HG03095 (cell line): ENCODE results near the gene TSEN54.

Source experiments
- ATAC-seq: cut with Tn5 transposase; IDR thresholded peaks from one replicate; pipeline ENCODE4 v1.9.1; 2021; ENCODE audit warnings: moderate library complexity; ENCODE audit not compliant: unreplicated experiment

Gene TSEN54

DNA sequence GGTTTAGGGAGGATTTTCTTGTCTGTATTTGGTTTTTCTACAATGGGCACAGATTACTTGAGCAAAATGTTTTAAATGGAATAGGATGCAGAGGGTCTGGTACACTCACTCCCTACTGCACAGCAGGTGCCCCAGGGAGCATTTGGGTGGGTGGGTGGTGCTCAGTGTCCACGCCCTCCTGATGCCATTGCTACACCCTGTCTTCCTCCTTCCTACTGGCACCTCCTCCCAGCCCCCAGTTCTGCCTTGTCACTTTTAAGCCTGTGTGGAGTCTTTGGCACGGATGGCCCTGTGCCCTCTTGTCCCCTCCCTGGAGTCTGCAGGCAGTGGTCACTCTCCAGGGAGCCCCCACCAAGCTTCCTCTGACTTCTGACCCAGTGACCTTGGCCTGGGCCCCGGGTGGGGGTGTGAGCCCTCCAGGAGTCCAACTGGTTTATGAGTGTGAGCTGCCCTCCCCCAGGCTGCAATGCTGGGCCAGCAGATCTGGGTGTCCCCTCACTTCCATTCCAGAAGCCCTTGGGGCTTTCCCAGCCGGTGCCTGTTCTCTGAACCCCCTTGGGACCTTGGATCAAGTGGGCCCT lies 24.7 kb downstream of the TSEN54 start:
- no peak for ATAC-seq

DNA sequence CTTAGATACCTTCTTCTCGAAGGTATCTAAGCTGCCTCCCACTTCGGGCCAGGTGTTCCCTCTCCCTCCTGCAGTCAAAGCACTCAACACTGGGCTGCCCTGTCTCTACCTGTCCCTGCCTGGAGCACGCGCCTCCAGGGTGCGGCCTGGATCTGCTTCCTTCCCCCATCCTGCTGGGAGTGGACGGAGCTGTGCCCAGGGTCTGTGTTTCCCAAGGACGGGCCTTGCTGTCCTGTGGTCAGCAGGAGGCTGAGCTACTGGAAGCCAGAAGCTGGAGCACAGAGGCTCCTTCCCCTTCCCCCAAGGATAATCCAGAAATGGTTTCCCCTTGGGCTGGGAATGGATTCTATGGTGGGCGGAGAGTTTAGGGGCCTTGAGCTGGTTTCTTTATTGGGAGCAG lies 25.9 kb downstream of the TSEN54 start:
- ATAC-seq, result no peak

DNA sequence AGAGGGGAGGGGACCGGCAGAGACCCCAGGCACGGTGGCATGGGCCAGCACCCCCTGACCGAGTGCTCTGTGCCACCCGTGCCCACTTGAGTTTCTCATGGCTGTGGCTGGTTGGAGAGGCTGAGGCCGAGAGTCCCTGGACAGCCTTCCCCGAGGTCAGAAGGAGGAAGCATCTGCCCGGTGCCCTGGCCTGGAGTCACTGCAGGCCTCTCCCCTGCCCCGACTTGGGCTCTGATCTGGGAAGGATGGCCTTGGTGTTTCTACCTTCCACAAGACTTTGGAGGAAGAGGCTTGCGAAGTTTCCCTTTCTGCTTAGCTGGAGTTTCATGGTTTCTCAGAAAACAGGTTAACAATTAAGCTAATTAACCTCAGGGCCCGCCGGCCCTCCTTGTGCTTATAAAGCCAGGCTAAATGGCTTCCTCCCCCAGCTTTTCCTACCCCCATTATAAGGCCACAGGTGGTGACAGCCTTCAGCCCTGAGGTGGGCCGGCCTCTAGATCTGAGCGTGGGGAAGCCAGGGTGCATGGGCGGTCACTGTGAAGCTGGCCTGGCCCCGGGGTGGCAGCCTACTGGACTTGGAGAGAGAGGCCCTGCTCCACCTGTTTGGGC lies 26.5 kb downstream of the TSEN54 start:
- ATAC-seq, result no peak

GRCh38 chr17:75544250-75544649 lies 27.9 kb downstream of the TSEN54 start:
- ATAC-seq, result no peak

- ATAC-seq, result no peak
Measured at GRCh38 chr17:75546181-75546580, 29.9 kb downstream of the TSEN54 start.

DNA sequence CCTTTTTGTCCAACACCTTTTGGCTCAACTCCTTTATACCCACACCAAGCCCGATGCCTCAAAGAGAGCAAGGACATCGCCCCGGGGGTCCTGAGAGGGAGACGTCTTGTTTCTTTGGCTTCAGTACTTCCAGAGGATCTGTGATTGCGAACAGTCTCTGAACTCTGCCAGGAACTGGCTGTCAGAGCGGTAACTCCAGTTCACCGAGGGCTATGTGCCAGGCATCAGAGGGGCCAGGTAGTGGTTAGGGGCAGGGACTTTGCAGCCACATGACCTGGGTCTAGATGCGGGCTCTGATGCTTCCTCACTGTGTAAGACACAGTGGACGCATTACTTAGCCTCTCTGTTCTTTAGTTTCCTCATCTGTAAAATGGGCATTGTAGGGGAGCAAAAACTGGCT lies 30.8 kb downstream of the TSEN54 start:
- no peak for ATAC-seq

DNA sequence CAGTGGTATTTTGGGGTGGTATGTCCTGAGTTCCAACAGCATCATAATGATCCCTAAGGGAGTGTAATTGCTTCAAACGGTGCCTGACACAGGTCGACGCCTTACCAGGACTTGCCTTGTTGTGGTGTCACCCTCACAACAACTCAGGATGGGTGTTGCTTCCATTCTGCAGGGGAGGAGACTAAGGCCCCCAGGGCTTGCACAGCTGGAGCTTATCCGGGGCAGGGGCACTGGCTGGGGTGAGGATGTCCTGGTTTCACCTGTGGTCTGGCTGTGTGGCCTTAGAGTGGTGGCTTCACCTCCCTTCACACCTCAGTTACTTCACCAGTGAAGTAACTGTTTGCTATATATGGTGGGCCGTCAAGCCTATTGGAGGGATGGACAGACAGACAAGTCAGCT lies 32.5 kb downstream of the TSEN54 start:
- no peak for ATAC-seq

DNA sequence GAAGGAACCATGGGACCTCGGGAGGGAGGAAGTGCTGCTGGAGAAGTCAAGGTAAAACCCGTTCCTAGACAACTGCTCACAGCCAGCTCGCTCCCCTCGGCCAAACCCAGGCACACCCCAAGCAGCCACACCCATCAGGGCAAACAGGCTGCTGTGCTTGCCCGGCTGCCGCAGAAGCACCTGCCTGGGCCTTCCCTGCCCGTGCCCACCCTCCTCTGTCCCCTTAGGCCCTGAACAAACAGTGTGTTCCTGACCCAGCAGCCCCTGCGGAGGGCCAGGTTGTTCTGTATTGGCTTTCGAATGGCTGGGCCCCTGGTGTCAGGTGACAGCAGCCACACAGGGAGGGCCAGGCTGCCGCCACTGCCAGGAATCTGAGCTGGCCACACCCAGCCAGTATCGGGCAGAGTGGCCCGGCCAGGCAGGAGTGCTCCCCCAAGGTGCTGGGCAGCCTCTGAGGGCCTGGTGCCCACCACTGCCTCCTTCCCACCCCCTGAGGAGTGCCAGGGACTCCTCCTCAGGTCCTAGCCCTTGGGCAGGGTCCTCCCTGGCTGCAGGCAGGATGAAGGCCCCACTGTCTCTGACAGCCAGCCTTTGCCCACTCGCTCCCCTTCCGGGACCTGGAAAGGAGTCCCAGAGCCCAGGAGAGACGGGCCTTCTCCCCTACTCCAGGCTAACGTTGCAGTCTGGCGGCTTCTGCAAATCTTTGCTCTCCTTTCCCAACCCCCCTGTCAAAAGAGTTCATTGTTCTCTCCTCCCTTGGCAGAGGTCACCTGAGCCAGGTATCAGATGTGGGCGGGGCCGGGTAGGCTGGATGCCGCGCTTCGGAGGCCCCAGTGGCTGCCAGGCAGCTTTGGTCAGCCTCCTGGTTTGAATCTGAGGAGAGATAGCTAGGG lies 33.2 kb downstream of the TSEN54 start:
- ATAC-seq, result no peak

DNA sequence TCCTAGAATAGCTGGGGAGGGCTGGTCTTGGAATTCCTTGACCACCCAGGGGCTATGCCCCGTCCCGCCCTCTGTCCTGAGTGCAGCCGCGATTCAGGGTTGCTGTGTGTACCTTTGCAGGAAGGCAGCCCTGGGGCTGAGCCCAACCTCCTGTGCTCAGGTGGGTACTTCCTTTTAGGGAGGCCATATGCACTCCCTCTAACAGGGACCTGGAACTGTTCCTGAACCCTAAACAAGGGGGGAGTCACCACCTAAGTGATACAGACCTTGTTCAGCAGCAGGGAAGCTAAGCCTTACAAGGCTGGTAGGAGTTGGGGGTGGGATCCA lies 33.8 kb downstream of the TSEN54 start:
- no peak for ATAC-seq

- ATAC-seq, result no peak
Measured at GRCh38 chr17:75551266-75551665, 34.9 kb downstream of the TSEN54 start.

DNA sequence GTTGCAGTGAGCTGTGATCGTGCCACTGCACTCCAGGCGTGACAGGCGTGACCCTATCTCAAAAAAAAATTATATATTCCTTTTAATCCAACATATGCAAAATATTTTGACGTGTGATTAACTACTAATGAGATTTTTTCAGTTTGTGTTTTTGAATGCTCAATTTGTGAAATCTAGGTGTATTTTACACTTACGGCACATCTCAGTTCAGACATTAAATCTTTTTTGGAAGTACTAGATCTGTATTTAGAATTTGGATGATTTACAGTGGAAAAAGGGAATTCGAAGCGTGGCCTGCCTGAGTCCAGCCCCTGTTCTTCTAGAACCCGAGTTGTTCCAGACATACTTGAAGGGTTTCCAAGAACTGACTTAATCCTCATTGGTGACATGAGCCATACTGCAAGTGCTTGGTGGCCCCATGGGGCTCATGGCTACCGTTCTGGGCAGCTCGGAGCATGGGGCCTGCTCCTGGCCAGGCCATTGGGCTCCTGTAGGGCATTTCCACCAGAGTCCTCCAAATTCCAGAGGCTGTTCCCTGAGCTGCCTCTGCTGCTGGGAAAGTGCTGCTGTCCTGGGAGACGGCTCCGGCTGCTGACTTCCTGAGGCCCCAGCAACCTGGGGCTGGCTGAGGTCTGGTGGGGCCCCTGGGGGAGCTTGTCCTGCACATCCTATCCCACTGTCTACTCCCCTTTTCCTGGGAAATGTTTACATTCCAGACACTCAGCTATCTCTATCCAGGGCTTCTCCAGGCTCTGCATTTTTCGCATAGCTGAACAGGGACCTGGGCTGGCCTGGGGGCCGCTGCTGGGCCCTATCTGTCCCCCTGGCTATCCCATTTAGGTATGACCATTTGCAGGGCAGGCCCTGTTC lies 36.3 kb downstream of the TSEN54 start:
- ATAC-seq, result no peak

DNA sequence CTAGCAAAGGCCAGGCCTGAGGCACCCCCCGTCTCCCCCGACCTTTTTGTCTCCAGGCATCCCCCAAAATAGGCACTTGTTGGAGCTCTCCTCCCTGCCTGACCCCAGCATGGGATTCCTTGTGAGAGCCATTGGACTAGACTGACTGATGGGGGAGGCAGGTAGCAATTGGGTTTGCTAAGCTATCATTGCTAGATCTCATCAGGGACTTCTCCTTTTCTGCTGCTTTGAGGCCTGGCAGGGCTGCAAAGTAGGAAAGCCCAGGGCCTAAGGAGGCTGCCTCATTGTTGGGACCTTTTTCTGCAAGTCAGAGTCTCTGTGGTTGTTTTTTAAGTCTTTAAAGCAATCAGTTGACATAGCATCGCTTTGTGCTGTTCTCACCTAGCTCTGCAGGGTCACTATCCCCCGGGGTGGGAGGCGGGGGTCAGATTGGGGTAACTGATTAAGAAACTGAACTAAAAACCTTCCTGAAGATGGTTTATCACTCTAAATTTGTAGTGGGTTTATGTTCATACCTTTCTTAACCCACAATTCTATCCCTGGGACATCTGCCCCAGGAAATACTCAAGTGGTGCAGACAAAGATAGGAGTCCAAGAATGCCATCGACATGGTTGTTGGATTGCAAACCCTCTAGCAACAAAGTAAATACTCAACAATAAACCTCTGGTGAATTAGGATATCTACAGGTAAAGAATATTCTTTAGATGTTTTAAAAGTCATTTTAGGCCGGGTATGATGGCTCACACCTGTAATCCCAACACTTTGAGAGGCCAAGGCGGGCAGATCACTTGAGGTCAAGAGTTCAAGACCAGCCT lies 37.2 kb downstream of the TSEN54 start:
- ATAC-seq, result no peak

GRCh38 chr17:75555679-75556153 lies 39.4 kb downstream of the TSEN54 start:
- ATAC-seq, result no peak

DNA sequence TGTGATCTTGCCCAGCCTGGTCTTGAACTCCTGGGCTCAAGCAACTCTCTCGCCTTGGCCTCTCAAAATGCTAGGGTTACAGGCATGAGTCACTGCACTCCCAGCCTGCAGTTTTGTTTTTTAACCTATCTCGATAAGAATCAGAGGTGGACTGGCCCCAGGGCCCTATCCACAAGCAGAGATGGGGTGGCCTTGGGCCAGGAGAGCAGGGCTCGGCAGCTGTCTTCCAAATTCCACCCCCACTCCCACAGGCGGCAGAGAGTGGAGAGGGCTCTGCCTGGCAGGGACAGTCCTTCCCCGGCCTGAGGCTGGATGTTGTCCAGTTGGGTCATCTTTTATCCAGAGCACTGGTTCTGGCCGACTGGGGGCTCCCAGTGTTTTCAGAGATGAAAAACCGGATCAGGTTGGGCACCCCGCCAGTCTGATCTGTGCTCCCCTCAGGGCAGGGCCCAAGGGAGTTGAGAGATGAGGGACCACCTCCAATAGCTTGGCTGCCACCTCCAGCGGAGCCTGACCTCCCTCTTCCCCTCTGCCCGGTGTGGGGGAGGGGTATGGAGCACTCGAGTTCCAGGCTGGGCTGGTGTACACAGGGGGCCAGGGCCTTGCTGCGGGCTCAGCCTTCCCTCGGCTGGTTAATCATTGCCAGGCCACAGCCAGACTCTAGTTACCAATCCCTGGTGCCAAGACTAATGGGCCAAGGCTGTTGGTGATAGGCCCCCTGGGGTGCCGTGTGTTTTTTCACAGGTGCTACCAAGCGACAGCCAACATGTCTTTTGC lies 40.9 kb downstream of the TSEN54 start:
- ATAC-seq, result no peak

DNA sequence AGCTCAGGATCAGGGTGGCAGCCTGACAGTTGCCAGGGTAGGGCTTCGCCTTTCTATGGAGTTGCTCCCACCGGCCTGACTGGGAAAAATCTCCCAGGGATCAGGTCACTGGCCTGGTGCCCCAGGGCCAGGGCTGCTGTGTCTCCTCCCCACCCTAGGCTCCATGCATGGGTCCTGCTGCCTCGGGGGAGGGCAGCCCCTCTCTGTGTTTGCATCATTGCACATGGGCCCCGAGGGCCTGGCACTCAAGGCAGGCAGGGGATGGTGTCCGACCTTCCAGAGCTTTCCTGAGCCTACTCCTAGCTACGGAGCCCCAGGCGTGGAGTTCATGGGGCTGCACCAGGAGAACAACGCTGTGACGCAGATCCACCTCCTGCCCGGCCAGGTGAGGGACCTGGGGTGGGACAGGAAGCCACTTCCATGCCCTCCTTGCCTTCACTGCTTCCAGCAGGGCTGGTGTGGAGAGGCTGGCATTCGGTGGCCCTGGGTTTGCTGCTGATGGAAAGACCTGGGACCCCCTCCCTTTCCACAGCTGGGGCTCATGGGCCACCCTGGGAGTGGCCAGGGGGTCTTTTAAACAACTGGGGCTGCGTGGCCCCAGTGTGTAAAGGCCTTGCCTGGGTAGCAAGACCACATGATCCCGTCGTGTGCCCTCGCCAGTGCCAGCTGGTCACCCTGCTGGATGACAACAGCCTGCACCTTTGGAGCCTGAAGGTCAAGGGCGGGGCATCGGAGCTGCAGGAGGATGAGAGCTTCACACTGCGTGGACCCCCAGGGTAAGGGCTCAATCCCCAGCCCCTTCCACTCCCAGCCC lies 41.7 kb downstream of the TSEN54 start:
- ATAC-seq, result no peak

GRCh38 chr17:75558666-75559530 lies 42.6 kb downstream of the TSEN54 start:
- no peak for ATAC-seq

DNA sequence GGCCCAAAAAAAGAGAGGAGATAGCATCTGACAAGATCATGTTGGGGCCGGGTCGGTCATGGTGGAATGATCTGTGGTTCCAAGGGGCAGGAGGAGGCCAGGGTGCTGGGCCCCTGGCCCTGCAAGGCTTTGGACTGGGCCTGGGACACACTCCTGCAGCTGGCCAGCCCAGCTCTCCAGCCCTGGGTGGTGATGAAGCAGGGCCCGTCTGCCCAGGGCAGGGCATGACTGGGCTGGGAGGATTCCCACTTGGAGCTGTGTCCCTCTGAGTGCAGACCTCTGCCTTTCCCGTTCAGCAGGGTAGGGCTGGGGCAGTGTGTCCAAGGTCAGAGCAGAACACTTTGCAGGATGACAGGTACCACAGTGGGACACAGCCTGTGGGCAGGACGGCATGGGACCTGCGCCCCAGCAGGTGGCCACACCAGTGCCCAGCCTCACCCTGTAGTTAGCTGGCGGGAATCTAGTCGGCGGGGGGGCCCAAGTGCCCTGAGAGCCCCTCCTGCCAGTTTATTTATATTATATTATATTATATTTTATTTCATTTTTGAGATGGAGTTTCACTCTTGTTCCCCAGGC lies 43.7 kb downstream of the TSEN54 start:
- no peak for ATAC-seq
